Endothelial cell of umbilical vein (primary cell): Measurements from ENCODE around the gene OR8A1. TPM values are rescaled to one million over a fixed set of nuclear protein-coding genes. Genes with fewer than 3 reads are reported as not detected.

Experiments
- BruUV-seq: library from RNA; stranded (reverse); fragments of 400-500 nt; replicated peaks from 2 replicates; lab custom pipeline; 2021; lab: Mats Ljungman, UMichigan
- CTCF ChIA-PET: fragments of 300-600, 350-600 bp; sonication (Branson Sonifier 250); formaldehyde crosslinking; loops from one replicate; lab custom pipeline; 2021; ENCODE audit warnings: antibody characterized with exemption, inconsistent platforms; lab: Charles Lee
- POLR2A ChIA-PET: fragments of 300-600, 350-600 bp; sonication (Branson Sonifier 250); formaldehyde crosslinking; loops from one replicate; lab custom pipeline; 2021; ENCODE audit warnings: antibody characterized with exemption, inconsistent platforms; lab: Charles Lee
- DNase-seq: peaks from one replicate; pipeline ENCODE4 v3.0.0-alpha.2; 2011; ENCODE audit warnings: low read depth, low spot score
- FAIRE-seq: peaks from 2 replicates; lab custom pipeline; 2011; peaks lifted over from hg19 to GRCh38; lab: Jason Lieb, UNC
- H2AFZ ChIP-seq: 2 replicates; pipeline ENCODE4 v1.6.0; 2012; ENCODE audit warnings: low read depth, low read length, control low read depth, inconsistent platforms
- H3K27ac ChIP-seq: 2 replicates; pipeline ENCODE4 v1.5.1; 2011; ENCODE audit warnings: low read depth, mild to moderate bottlenecking, control low read depth, low read length, moderate library complexity; ENCODE audit not compliant: insufficient read depth
- H3K27me3 ChIP-seq, 2 experiments: 2 replicates each; pipeline versions ENCODE4 v1.6.0 to v1.6.1; 2011; ENCODE audit warnings: low read length in 2 of 2, mixed read lengths in 1 of 2; ENCODE audit not compliant: control insufficient read depth in 2 of 2, insufficient read depth in 2 of 2
- H3K36me3 ChIP-seq, 2 experiments: 2 replicates in 1 of 2; 3 replicates in 1 of 2; pipeline ENCODE4 v1.5.1; 2011; ENCODE audit warnings: low read length in 2 of 2, mild to moderate bottlenecking in 1 of 2, moderate library complexity in 1 of 2; ENCODE audit not compliant: control insufficient read depth in 2 of 2, insufficient read depth in 2 of 2; ENCODE audit errors: extremely low read depth in 1 of 2
- H3K4me1 ChIP-seq: 3 replicates; pipeline ENCODE4 v1.5.1; 2011; ENCODE audit warnings: mild to moderate bottlenecking, low read length; ENCODE audit not compliant: control insufficient read depth, insufficient read depth; ENCODE audit errors: extremely low read depth
- H3K4me2 ChIP-seq: 2 replicates; pipeline ENCODE4 v1.6.1; 2011; ENCODE audit warnings: low read length, control low read depth, mixed read lengths; ENCODE audit not compliant: insufficient read depth
- H3K4me3 ChIP-seq, 3 experiments: fragments of 200-600 bp in 1 of 3; sonication (generic), shearing (Covaris generic) in 1 of 3; replicated peaks in 1 of 3; 2 replicates each; pipeline ENCODE4 v1.5.1; 2011 to 2016; ENCODE audit warnings: control low read depth in 3 of 3, low read length in 3 of 3, mild to moderate bottlenecking in 2 of 3, inconsistent platforms in 1 of 3, low read depth in 1 of 3, moderate library complexity in 1 of 3; ENCODE audit not compliant: insufficient read depth in 1 of 3
- H3K79me2 ChIP-seq: 2 replicates; pipeline ENCODE4 v1.6.0; 2012; ENCODE audit warnings: low read length, inconsistent platforms; ENCODE audit not compliant: control insufficient read depth, insufficient read depth
- H3K9ac ChIP-seq: replicated peaks from 2 replicates; pipeline ENCODE3; 2011; ENCODE audit warnings: low read length, control low read depth; ENCODE audit not compliant: insufficient read depth; ENCODE audit errors: extremely low read depth
- H3K9me1 ChIP-seq: replicated peaks from 3 replicates; pipeline ENCODE4 v1.6.0; 2011; ENCODE audit warnings: mild to moderate bottlenecking, low read length; ENCODE audit not compliant: control insufficient read depth, insufficient read depth; ENCODE audit errors: extremely low read depth
- H3K9me3 ChIP-seq: replicated peaks from 2 replicates; pipeline ENCODE4 v1.5.1; 2012; ENCODE audit warnings: low read length, inconsistent platforms; ENCODE audit not compliant: control insufficient read depth, insufficient read depth
- H4K20me1 ChIP-seq: replicated peaks from 2 replicates; pipeline ENCODE3; 2011; ENCODE audit warnings: mild to moderate bottlenecking, low read length; ENCODE audit not compliant: control insufficient read depth, insufficient read depth; ENCODE audit errors: extremely low read depth
- CTCF ChIP-seq, 2 donors: IDR thresholded peaks; 1 replicate in 1 of 2; 2 replicates in 1 of 2; pipeline ENCODE4 v1.5.1; 2011; ENCODE audit warnings: low read length in 2 of 2, mild to moderate bottlenecking in 2 of 2, moderate library complexity in 2 of 2, control low read depth in 1 of 2, inconsistent platforms in 1 of 2, low read depth in 1 of 2; ENCODE audit not compliant: insufficient read depth in 1 of 2; ENCODE audit errors: extremely low read depth in 1 of 2
- EZH2 ChIP-seq: IDR thresholded peaks from 2 replicates; pipeline ENCODE4 v1.6.1; 2012; ENCODE audit warnings: borderline replicate concordance, low read depth, mild to moderate bottlenecking, moderate library complexity, low read length, inconsistent platforms; ENCODE audit not compliant: severe bottlenecking
- FOS ChIP-seq: IDR thresholded peaks from 2 replicates; pipeline ENCODE4 v1.6.1; 2011; ENCODE audit warnings: mild to moderate bottlenecking, low read length, moderate library complexity, borderline replicate concordance; ENCODE audit not compliant: insufficient read depth
- GATA2 ChIP-seq: IDR thresholded peaks from 2 replicates; pipeline ENCODE4 v1.7.0; 2011; ENCODE audit warnings: low read depth, mild to moderate bottlenecking, moderate library complexity, mixed read lengths, low read length; ENCODE audit not compliant: insufficient read length, insufficient read depth
- JUN ChIP-seq: IDR thresholded peaks from 2 replicates; pipeline ENCODE4 v1.6.1; 2011; ENCODE audit warnings: borderline replicate concordance, low read depth; ENCODE audit not compliant: insufficient read length, insufficient read depth
- MAX ChIP-seq: IDR thresholded peaks from 2 replicates; pipeline ENCODE4 v1.6.1; 2011; ENCODE audit not compliant: insufficient read depth, insufficient read length
- MYC ChIP-seq: IDR thresholded peaks from one replicate; pipeline ENCODE4 v1.6.1; 2011; ENCODE audit warnings: mild to moderate bottlenecking, low read depth, low read length
- POLR2A ChIP-seq: IDR thresholded peaks from 2 replicates; pipeline ENCODE4 v1.6.1; 2012; ENCODE audit warnings: low read depth, mild to moderate bottlenecking, control low read depth, low read length
- POLR2AphosphoS5 ChIP-seq: IDR thresholded peaks from 2 replicates; pipeline ENCODE4 v1.6.1; 2012; ENCODE audit warnings: low read depth, mild to moderate bottlenecking, control low read depth, low read length, moderate library complexity; ENCODE audit not compliant: insufficient read depth
- dilution Hi-C: fragments of 300-500 bp; cut with MboI; formaldehyde crosslinking; loops from one replicate; pipeline ENCODE4 v1.15.0; 2019; ENCODE audit warnings: low sequenced_read_pairs; ENCODE audit not compliant: extremely low pct_ligation_motif_present
- intact Hi-C: fragments of 100-400 bp; cut with micrococcal nuclease; formaldehyde crosslinking; loops from one replicate; pipeline ENCODE4 v1.10.0; 2022
- polyA plus RNA-seq, 4 experiments: library from polyadenylated mRNA; depleted of rRNA in 3 of 4; stranded (reverse) in 3 of 4; unstranded in 1 of 4; fragments of >200 nt; gene quantifications; 2 replicates each; pipeline versions ENCODE4 v1.2.1 to v1.2.3, GENCODE V29; 2011 to 2012; ENCODE audit warnings: missing spikeins in 1 of 4
- total RNA-seq: library from RNA; stranded (reverse); gene quantifications from 2 replicates; pipeline ENCODE4 v1.2.3, GENCODE V29; 2021

The OR8A1 gene
- total and polyA plus RNA-seq, 2 donors (not counting 3 experiments of a cell fraction or from before 2014, with no cell fraction given): not detected

GRCh38 chr11:124610295-124610694 is 40.5 kb downstream of the OR8A1 start:
- ChIA-PET CTCF (interaction anchor here (1.0 kb wide), 1 partner anchor 17 kb away, joined by 5 read pairs; no protein-coding TSS in a partner anchor), POLR2A (no interaction called here)
- H3K79me2 ChIP-seq: no peaks in the 10 kb centered on the region
- no peaks in the 10 kb centered on the region for H4K20me1 ChIP-seq
- H3K9me3 ChIP-seq: no peaks in the 10 kb centered on the region
- H3K9me1 ChIP-seq: no peaks in the 10 kb centered on the region
- BruUV-seq: no TSS peak
- H3K9ac ChIP-seq: no peak overlapping the region
- H3K4me1 ChIP-seq: no peaks in the 10 kb centered on the region
- H2AFZ ChIP-seq: no peak overlapping the region
- intact Hi-C loops (no loop called here), dilution Hi-C loops (no loop called here)
- DNase-seq (no peak), FAIRE-seq (no peak)
- H3K4me3 ChIP-seq: no peak overlapping the region
- H3K27me3 ChIP-seq: no peaks in the 10 kb centered on the region
- no peak overlapping the region for H3K27ac ChIP-seq
- TF ChIP-seq MYC (no peak), MAX (no peak), EZH2 (no peak), FOS (no peak), POLR2A (no peak), CTCF (IDR thresholded peaks at IDR 0.05; ENCODE audit: extremely low read depth in 1 of 2, insufficient read depth in 1 of 2, low read depth in 1 of 2, low read length in 2 of 2) (no peak), POLR2AphosphoS5 (no peak), GATA2 (no peak), JUN (no peak)
- H3K4me2 ChIP-seq: no peak overlapping the region
- no peaks in the 10 kb centered on the region for H3K36me3 ChIP-seq
